PC-9 (cell line): ENCODE measurements around the gene BCDIN3D.

Source experiments
- CTCF ChIP-seq: fragments of 200-600 bp; sonication (generic); conservative IDR thresholded peaks from 2 replicates; pipeline ENCODE4 v1.6.1; 2017; ENCODE audit warnings: mixed run types, antibody characterized with exemption, mild to moderate bottlenecking, moderate library complexity
- EZH2 ChIP-seq: fragments of 200-600 bp; sonication (generic); IDR thresholded peaks from 2 replicates; pipeline ENCODE4 v1.8.0; 2017; ENCODE audit warnings: antibody characterized with exemption, low read depth

GRCh38 chr12:49792976-49793580 is 49.8 kb downstream of the BCDIN3D start:
- TF ChIP-seq CTCF, result no peak
- TF ChIP-seq EZH2, result no peak
